K562 (cell line): ENCODE data around the gene LAPTM5. TPM values are rescaled to one million over a fixed set of nuclear protein-coding genes. Genes with fewer than 3 reads are reported as not detected.
A peak's percentile ranks its signal among the peaks of the same experiment; 100 is the strongest.

Experiments used
- CEBPG ChIP-seq, 3 experiments: fragments of 200-800 bp in 1 of 3; sonication (Bioruptor generic) in 1 of 3; sonication (generic) in 1 of 3; formaldehyde crosslinking in 1 of 3; IDR thresholded peaks in 2 of 3; conservative IDR thresholded peaks in 1 of 3; 2 replicates each; pipeline versions ENCODE4 v1.6.1 to v1.8.0; 2016 to 2022; ENCODE audit warnings: missing compliant biosample characterization in 2 of 3, missing genetic modification characterization in 2 of 3, mild to moderate bottlenecking in 1 of 3, missing genetic modification reagents in 1 of 3
- GATA2 ChIP-seq: sonication (generic); formaldehyde crosslinking; IDR thresholded peaks from 2 replicates; pipeline ENCODE4 v1.4.0; 2020; ENCODE audit warnings: mild to moderate bottlenecking, missing genetic modification reagents
- HSF4 ChIP-seq: fragments of 250-450 bp; sonication (Bioruptor Pico); IDR thresholded peaks from 2 replicates; pipeline ENCODE4 v2.1.2; 2022; ENCODE audit warnings: mild to moderate bottlenecking, moderate library complexity, borderline replicate concordance
- KDM5B ChIP-seq: fragments of 200-600 bp; sonication (generic); IDR thresholded peaks from 2 replicates; pipeline ENCODE4 v1.6.1; 2012; ENCODE audit warnings: low read depth, mild to moderate bottlenecking, moderate library complexity, low read length, control low read depth, inconsistent platforms; ENCODE audit not compliant: insufficient replicate concordance
- MEF2A ChIP-seq: IDR thresholded peaks from 2 replicates; pipeline ENCODE4 v1.6.1; 2011; ENCODE audit warnings: low read depth, mild to moderate bottlenecking, low read length, moderate library complexity; ENCODE audit not compliant: control insufficient read depth
- PHF21A ChIP-seq: fragments of 450-650 bp; IDR thresholded peaks from 2 replicates; pipeline ENCODE4 v1.6.1; 2017; ENCODE audit warnings: low read depth, borderline replicate concordance
- RUNX1 ChIP-seq: sonication (generic); IDR thresholded peaks from 2 replicates; pipeline ENCODE4 v1.6.1; 2016; ENCODE audit warnings: antibody characterized with exemption, low read depth
- SMAD4 ChIP-seq: fragments of 250-450 bp; sonication (Bioruptor Pico); conservative IDR thresholded peaks from 2 replicates; pipeline ENCODE4 v1.8.0; 2021; ENCODE audit warnings: inconsistent platforms, mild to moderate bottlenecking, moderate library complexity
- TEAD1 ChIP-seq, 2 experiments: fragments of 450-650 bp in 1 of 2; sonication (generic) in 1 of 2; formaldehyde crosslinking; IDR thresholded peaks; 2 replicates each; pipeline versions ENCODE4 v1.4.0 to v1.8.0; 2020 to 2022; ENCODE audit warnings: mild to moderate bottlenecking in 2 of 2, missing genetic modification reagents in 1 of 2
- XRCC4 ChIP-seq: IDR thresholded peaks from one replicate; pipeline ENCODE4 v1.6.1; 2011; ENCODE audit not compliant: insufficient read depth, insufficient read length; ENCODE audit errors: extremely low read depth
- ZFP36 ChIP-seq: fragments of 150-350 bp; IDR thresholded peaks from 2 replicates; pipeline ENCODE4 v1.6.1; 2018; ENCODE audit warnings: low read length, low read depth; ENCODE audit not compliant: partially characterized antibody
- ZFP91 ChIP-seq: sonication (generic); formaldehyde crosslinking; IDR thresholded peaks from 2 replicates; pipeline ENCODE4 v1.8.0; 2022; ENCODE audit warnings: mild to moderate bottlenecking, missing genetic modification reagents
- ZNF274 ChIP-seq: IDR thresholded peaks from 2 replicates; pipeline ENCODE4 v1.6.1; 2011; ENCODE audit warnings: low read depth, mild to moderate bottlenecking, low read length, moderate library complexity, borderline replicate concordance
- ZNF3 ChIP-seq: fragments of 250-450 bp; sonication (Bioruptor Pico); IDR thresholded peaks from 2 replicates; pipeline ENCODE4 v1.5.0; 2021; ENCODE audit warnings: mild to moderate bottlenecking, moderate library complexity
- ZNF507 ChIP-seq: conservative IDR thresholded peaks from 2 replicates; pipeline ENCODE4 v1.6.1; 2017; ENCODE audit warnings: missing genetic modification characterization, missing compliant biosample characterization
- ZNF668 ChIP-seq: fragments of 250-450 bp; sonication (Bioruptor Pico); IDR thresholded peaks from 2 replicates; pipeline ENCODE4 v1.8.0; 2022; ENCODE audit warnings: mild to moderate bottlenecking, inconsistent platforms
- ZNF717 ChIP-seq: fragments of 250-450 bp; sonication (Bioruptor Pico); IDR thresholded peaks from 2 replicates; pipeline ENCODE4 v1.5.0; 2021
- ZSCAN29 ChIP-seq: fragments of 450-650 bp; IDR thresholded peaks from 2 replicates; pipeline ENCODE4 v1.6.1; 2017
- polyA plus RNA-seq, 8 experiments: library from polyadenylated mRNA; depleted of rRNA in 4 of 8; stranded (reverse) in 5 of 8; unstranded in 3 of 8; fragments of >200 nt; fragmentation: Nextera tagmentation in 2 of 8; fragmentation: Illumina TruSeq in 1 of 8; extraction: Ambion mirVana in 2 of 8; extraction: Trizol in 1 of 8; gene quantifications; 2 replicates each; pipeline versions ENCODE4 v1.2.1 to v1.2.3, GENCODE V29; 2011 to 2014; ENCODE audit warnings: inconsistent platforms in 1 of 8, missing spikeins in 1 of 8
- total RNA-seq, 7 experiments: library from RNA; depleted of rRNA in 6 of 7; stranded (reverse); fragments of >200 nt in 6 of 7; fragmentation: Illumina TruSeq in 2 of 7; extraction: Trizol in 2 of 7; gene quantifications; 2 replicates each; pipeline versions ENCODE4 v1.2.1 to v1.2.3, GENCODE V29; 2011 to 2021; ENCODE audit warnings: low replicate concordance in 1 of 7
- TF ChIP-seq, protein P1 (sequence below): fragments of 450-650 bp; formaldehyde crosslinking; conservative IDR thresholded peaks from 2 replicates; pipeline ENCODE4 v1.4.0; 2022; ENCODE audit warnings: mild to moderate bottlenecking, missing genetic modification characterization
- TF ChIP-seq, protein P2 (sequence below): fragments of 450-650 bp; conservative IDR thresholded peaks from 2 replicates; pipeline ENCODE4 v1.6.1; 2016; ENCODE audit warnings: missing genetic modification characterization, low read depth, mild to moderate bottlenecking, missing compliant biosample characterization, moderate library complexity
- TF ChIP-seq, protein P3 (sequence below): fragments of 250-450 bp; sonication (Bioruptor Pico); IDR thresholded peaks from 2 replicates; pipeline ENCODE4 v1.6.1; 2021; ENCODE audit warnings: mild to moderate bottlenecking
- TF ChIP-seq, protein P4 (sequence below): sonication (generic); formaldehyde crosslinking; IDR thresholded peaks from 2 replicates; pipeline ENCODE4 v1.8.1; 2023; ENCODE audit warnings: mild to moderate bottlenecking, missing genetic modification reagents

The LAPTM5 gene
- total and polyA plus RNA-seq, 9 of the 15 experiments (the other 6 are each of a cell fraction or from before 2014, with no cell fraction given), result 2.4 to 47.3 (median 20.3) TPM

DNA sequence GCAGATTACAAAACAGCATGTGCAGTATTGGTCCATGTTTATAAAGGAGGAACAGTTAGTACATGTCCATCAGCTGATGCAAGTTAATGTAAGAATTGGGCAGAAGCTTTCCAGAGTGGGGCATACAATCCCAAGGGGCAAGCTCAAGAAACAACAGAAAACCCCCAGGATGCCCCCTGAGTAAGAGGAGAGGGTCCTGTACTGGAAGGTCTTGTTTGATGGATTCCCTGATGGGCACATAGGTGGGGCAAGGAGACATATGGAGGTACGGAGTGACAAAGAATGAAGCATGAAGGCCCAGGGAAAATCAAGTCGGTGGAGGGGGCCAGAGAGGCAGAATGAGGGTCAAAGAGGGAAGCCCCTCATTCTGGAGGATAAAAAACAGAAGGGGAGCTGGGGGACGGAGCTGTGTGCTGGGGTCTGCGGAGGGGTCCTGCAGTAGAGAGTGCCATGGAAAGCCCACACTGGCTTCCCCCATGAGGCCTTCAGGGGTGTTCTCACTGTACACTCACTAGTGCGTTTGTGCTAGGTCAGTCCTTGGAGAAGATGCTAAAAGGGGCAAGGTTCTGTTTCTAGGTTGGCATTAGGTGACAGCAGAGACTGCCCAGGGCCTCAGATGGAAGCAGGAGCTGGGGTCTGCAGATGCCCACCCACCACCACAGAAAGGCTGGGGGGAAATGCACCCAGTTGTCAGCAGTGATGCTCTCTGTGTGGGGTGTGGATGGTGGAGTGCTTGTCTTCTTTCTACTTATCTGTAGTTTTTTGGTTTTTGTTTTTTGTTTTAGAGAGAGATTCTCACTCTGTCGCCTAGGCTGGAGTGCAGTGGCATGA, 21.7 kb downstream of the LAPTM5 start (continued):
- TF ChIP-seq CEBPG (CRISPR knock-in tag; IDR thresholded peaks at IDR 0.05), result peak; percentile 88
- peak; percentile 48 to 96; a peak in 3 of 4 replicates for TF ChIP-seq CEBPG (tag; conservative IDR thresholded peaks at IDR 0.05 in 1 of 2, IDR thresholded peaks at IDR 0.05 in 1 of 2)
- no peak for TF ChIP-seq ZNF274
- no peak for TF ChIP-seq ZNF717
- no peak for TF ChIP-seq MEF2A
- TF ChIP-seq GATA2, result no peak
- no peak for TF ChIP-seq ZSCAN29
- TF ChIP-seq TEAD1 (CRISPR knock-in tag; IDR thresholded peaks at IDR 0.05), result 0 out of 4 replicates have a peak, but pooled peaks of 1 of the 2 experiments have one; percentile 15
- TF ChIP-seq, protein P1, sequence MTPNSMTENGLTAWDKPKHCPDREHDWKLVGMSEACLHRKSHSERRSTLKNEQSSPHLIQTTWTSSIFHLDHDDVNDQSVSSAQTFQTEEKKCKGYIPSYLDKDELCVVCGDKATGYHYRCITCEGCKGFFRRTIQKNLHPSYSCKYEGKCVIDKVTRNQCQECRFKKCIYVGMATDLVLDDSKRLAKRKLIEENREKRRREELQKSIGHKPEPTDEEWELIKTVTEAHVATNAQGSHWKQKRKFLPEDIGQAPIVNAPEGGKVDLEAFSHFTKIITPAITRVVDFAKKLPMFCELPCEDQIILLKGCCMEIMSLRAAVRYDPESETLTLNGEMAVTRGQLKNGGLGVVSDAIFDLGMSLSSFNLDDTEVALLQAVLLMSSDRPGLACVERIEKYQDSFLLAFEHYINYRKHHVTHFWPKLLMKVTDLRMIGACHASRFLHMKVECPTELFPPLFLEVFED (CRISPR knock-in tag), result 0 out of 2 replicates have a peak, but pooled peaks have one; percentile 29
- no peak for TF ChIP-seq ZFP91
- no peak for TF ChIP-seq ZFP36
- no peak for TF ChIP-seq PHF21A
- TF ChIP-seq, protein P2, sequence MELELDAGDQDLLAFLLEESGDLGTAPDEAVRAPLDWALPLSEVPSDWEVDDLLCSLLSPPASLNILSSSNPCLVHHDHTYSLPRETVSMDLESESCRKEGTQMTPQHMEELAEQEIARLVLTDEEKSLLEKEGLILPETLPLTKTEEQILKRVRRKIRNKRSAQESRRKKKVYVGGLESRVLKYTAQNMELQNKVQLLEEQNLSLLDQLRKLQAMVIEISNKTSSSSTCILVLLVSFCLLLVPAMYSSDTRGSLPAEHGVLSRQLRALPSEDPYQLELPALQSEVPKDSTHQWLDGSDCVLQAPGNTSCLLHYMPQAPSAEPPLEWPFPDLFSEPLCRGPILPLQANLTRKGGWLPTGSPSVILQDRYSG, result no peak
- TF ChIP-seq, protein P3, sequence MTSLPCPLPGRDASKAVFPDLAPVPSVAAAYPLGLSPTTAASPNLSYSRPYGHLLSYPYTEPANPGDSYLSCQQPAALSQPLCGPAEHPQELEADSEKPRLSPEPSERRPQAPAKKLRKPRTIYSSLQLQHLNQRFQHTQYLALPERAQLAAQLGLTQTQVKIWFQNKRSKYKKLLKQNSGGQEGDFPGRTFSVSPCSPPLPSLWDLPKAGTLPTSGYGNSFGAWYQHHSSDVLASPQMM (CRISPR knock-in tag), result no peak
- TF ChIP-seq, protein P4, sequence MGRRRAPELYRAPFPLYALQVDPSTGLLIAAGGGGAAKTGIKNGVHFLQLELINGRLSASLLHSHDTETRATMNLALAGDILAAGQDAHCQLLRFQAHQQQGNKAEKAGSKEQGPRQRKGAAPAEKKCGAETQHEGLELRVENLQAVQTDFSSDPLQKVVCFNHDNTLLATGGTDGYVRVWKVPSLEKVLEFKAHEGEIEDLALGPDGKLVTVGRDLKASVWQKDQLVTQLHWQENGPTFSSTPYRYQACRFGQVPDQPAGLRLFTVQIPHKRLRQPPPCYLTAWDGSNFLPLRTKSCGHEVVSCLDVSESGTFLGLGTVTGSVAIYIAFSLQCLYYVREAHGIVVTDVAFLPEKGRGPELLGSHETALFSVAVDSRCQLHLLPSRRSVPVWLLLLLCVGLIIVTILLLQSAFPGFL (CRISPR knock-in tag), result no peak
- TF ChIP-seq XRCC4, result no peak
- TF ChIP-seq HSF4 (CRISPR knock-in tag), result no peak
- TF ChIP-seq RUNX1, result no peak
- TF ChIP-seq ZNF507 (tag), result no peak
- no peak for TF ChIP-seq KDM5B
- TF ChIP-seq ZNF668 (CRISPR knock-in tag), result no peak
- no peak for TF ChIP-seq ZNF3 (CRISPR knock-in tag)
- peak; percentile 79 for TF ChIP-seq SMAD4 (CRISPR knock-in tag)
